ENCODE measurements around the gene SURF4. TPM values are rescaled to one million over a fixed set of nuclear protein-coding genes. Genes with fewer than 3 reads are reported as not detected.

SURF4 gene
- polyA plus RNA-seq, 2 of the 4 experiments (the other 2 are of a cell fraction): 159 to 169 TPM

GRCh38 chr9:133347985-133348717 is 27.7 kb downstream of the SURF4 start, which contains the start of the genes MED22 and RPL7A:
MED22 (minus strand) TSS chr9:133348131; CDS start chr9:133346662, 1,469 bp downstream.
RPL7A (plus strand) TSS chr9:133348218; CDS start chr9:133348244, 26 bp downstream.
- CTCF ChIA-PET: interaction anchor here (0.9 to 3.4 kb wide), 4 partner anchors 15 to 162 kb away, joined by 3 to 10 read pairs (median 4); no protein-coding TSS in a partner anchor
- ATAC-seq: peak; percentile 74 to 83
- Histone ChIP-seq H3K4me3 (peak within 1 kb of the TSS; percentile 100), H3K27ac (peak within 1 kb of the TSS; percentile 98 to 99), H3K4me1 (peaks cover 19% of the 10 kb centered on the region), H3K9me3 (no peaks in the 10 kb centered on the region), H3K4me2 (peak within 1 kb of the TSS; percentile 87)
- WGBS (ENCODE audit: missing lambda C conversion rate): under 1% methylated on average over 38 of the region's 64 CpGs
- POLR2A ChIA-PET: interaction anchor here (0.5 to 2.6 kb wide), 21 partner anchors 9 to 677 kb away, joined by 3 to 27 read pairs (median 5); partner anchors contain the start of genes CACFD1, SLC2A6, STKLD1 and SURF1
- peak; percentile 90 to 96 for DNase-seq (ENCODE audit: low read depth in 1 of 2, low spot score in 1 of 2)
- FAIRE-seq: no peak
- peak; percentile 91 for TF ChIP-seq REST (IDR thresholded peaks at IDR 0.05)
- TF ChIP-seq ZSCAN20 (CRISPR knock-in tag; IDR thresholded peaks at IDR 0.05): no peak
- no peak for TF ChIP-seq NPAS2 (CRISPR knock-in tag; IDR thresholded peaks at IDR 0.05; ENCODE audit: borderline replicate concordance)
- TF ChIP-seq E2F6 (IDR thresholded peaks at IDR 0.05; ENCODE audit: borderline replicate concordance, low read depth): peak; percentile 35; the same call in 1 of the 2 replicates
- TF ChIP-seq JUNB (IDR thresholded peaks at IDR 0.05): no peak
- 0 out of 2 replicates have a peak, but pooled peaks have one; percentile 70 for TF ChIP-seq MYC (IDR thresholded peaks at IDR 0.05; ENCODE audit: borderline replicate concordance, low read length)
- no peak for TF ChIP-seq HES2 (IDR thresholded peaks at IDR 0.05)
- TF ChIP-seq EP300 (IDR thresholded peaks at IDR 0.05): no peak
- no peak for TF ChIP-seq PBX3 (IDR thresholded peaks at IDR 0.05)
- no peak for TF ChIP-seq RNF2 (IDR thresholded peaks at IDR 0.05; ENCODE audit: borderline replicate concordance, low read depth)
- no peak for TF ChIP-seq ATOH8 (CRISPR knock-in tag; IDR thresholded peaks at IDR 0.05; ENCODE audit: low read depth)
- no peak for TF ChIP-seq EHMT2 (IDR thresholded peaks at IDR 0.05; ENCODE audit: low read depth)
- no peak for TF ChIP-seq CBX8 (IDR thresholded peaks at IDR 0.05)
- no peak for TF ChIP-seq CTCF (IDR thresholded peaks at IDR 0.05)
- no peak for TF ChIP-seq EHF (CRISPR knock-in tag; IDR thresholded peaks at IDR 0.05)
- no peak for TF ChIP-seq HOXA7 (CRISPR knock-in tag; IDR thresholded peaks at IDR 0.05)
- TF ChIP-seq RAD21 (conservative IDR thresholded peaks at IDR 0.05 in 1 of 2, IDR thresholded peaks at IDR 0.05 in 1 of 2): no peak
- 0 out of 2 replicates have a peak, but pooled peaks have one; percentile 5 for TF ChIP-seq ZC3H11A (IDR thresholded peaks at IDR 0.05)
- TF ChIP-seq PHF8 (IDR thresholded peaks at IDR 0.05; ENCODE audit: borderline replicate concordance, low read depth): peak; percentile 86
- no peak for TF ChIP-seq KDM1A (IDR thresholded peaks at IDR 0.05; ENCODE audit: low read depth)
- no peak for TF ChIP-seq USF2 (IDR thresholded peaks at IDR 0.05)
- peak; percentile 95 for TF ChIP-seq MAX (IDR thresholded peaks at IDR 0.05)
- TF ChIP-seq MAFK (IDR thresholded peaks at IDR 0.05; ENCODE audit: partially characterized antibody): no peak
- TF ChIP-seq TP53 (CRISPR knock-in tag; IDR thresholded peaks at IDR 0.05): no peak
- peak; percentile 59; the same call in 1 of the 2 replicates for TF ChIP-seq FOSB (CRISPR knock-in tag; IDR thresholded peaks at IDR 0.05)
- no peak for TF ChIP-seq BHLHE40 (IDR thresholded peaks at IDR 0.05; ENCODE audit: low read depth, low read length)
- no peak for TF ChIP-seq ELK1 (IDR thresholded peaks at IDR 0.05; ENCODE audit: low read depth, low read length)
- 0 out of 2 replicates have a peak, but pooled peaks have one; percentile 18 for TF ChIP-seq HOXB13 (CRISPR knock-in tag; IDR thresholded peaks at IDR 0.05; ENCODE audit: low read depth)
